ENCODE measurements around the gene ACTR6. TPM values are rescaled to one million over a fixed set of nuclear protein-coding genes. Genes with fewer than 3 reads are reported as not detected.
A peak's percentile ranks its signal among the peaks of the same experiment; 100 is the strongest.
"Not testable (repeated sequence)": the region's sequence is repeated elsewhere in the genome, so short reads cannot be mapped to it uniquely, and the experiment has no call there.

The ACTR6 gene
- polyA plus RNA-seq, 1 experiment, result 5.6 TPM

GRCh38 chr12:100225491-100225890 lies 24.9 kb downstream of the ACTR6 start:
- DNase-seq (ENCODE audit: low read depth), result no peak
- Histone ChIP-seq H3K4me3 (ENCODE audit: low read depth, low read length) (no peak overlapping the region), H3K36me3 (ENCODE audit: control insufficient read depth, insufficient read depth, low read length) (peaks cover 5% of the 10 kb centered on the region), H3K27me3 (ENCODE audit: control insufficient read depth, insufficient read depth, low read length) (no peaks in the 10 kb centered on the region)
- POLR2A ChIA-PET, result no interaction called here
- CTCF ChIA-PET, result interaction anchor here (0.6 to 5.0 kb wide), 3 partner anchors 8 to 179 kb away, joined by 3 to 26 read pairs (median 3); no protein-coding TSS in a partner anchor
- no peak for TF ChIP-seq CTCF (IDR thresholded peaks at IDR 0.05; ENCODE audit: insufficient read depth, low read depth, low read length)

GRCh38 chr12:100229036-100229635 lies 28.5 kb downstream of the ACTR6 start:
- peaks cover 2% of the 10 kb centered on the region for H3K36me3 ChIP-seq (ENCODE audit: control insufficient read depth, insufficient read depth, low read length)
- ChIA-PET POLR2A (no interaction called here), CTCF (interaction anchor here (0.5 to 1.8 kb wide), 4 partner anchors 9 to 325 kb away, joined by 3 to 7 read pairs (median 4); no protein-coding TSS in a partner anchor)
- H3K27me3 ChIP-seq (ENCODE audit: control insufficient read depth, insufficient read depth, low read length), result no peaks in the 10 kb centered on the region
- no peak overlapping the region for H3K4me3 ChIP-seq (ENCODE audit: low read depth, low read length)
- peak; percentile 17; the same call in 1 of the 2 replicates for TF ChIP-seq CTCF (IDR thresholded peaks at IDR 0.05; ENCODE audit: insufficient read depth, low read depth, low read length)
- no peak for DNase-seq (ENCODE audit: low read depth)

GRCh38 chr12:100229876-100230275 lies 29.3 kb downstream of the ACTR6 start:
- no peak overlapping the region for H3K4me3 ChIP-seq (ENCODE audit: low read depth, low read length)
- no peaks in the 10 kb centered on the region for H3K27me3 ChIP-seq (ENCODE audit: control insufficient read depth, insufficient read depth, low read length)
- no peak for DNase-seq (ENCODE audit: low read depth)
- POLR2A ChIA-PET, result no interaction called here
- peaks cover 2% of the 10 kb centered on the region for H3K36me3 ChIP-seq (ENCODE audit: control insufficient read depth, insufficient read depth, low read length)
- no peak for TF ChIP-seq CTCF (IDR thresholded peaks at IDR 0.05; ENCODE audit: insufficient read depth, low read depth, low read length)
- CTCF ChIA-PET, result interaction anchor here (0.5 to 1.8 kb wide), 3 partner anchors 144 to 324 kb away, joined by 3 to 7 read pairs (median 4); no protein-coding TSS in a partner anchor

GRCh38 chr12:100231873-100232272 lies 31.3 kb downstream of the ACTR6 start:
- H3K36me3 ChIP-seq (ENCODE audit: control insufficient read depth, insufficient read depth, low read length); POLR2A ChIA-PET: not testable (repeated sequence)

GRCh38 chr12:100234166-100234565 lies 33.6 kb downstream of the ACTR6 start:
- ChIA-PET POLR2A (no interaction called here), CTCF (interaction anchor here (0.7 to 3.8 kb wide), 7 partner anchors 10 to 321 kb away, joined by 3 to 26 read pairs (median 4); no protein-coding TSS in a partner anchor)
- Histone ChIP-seq H3K36me3 (ENCODE audit: control insufficient read depth, insufficient read depth, low read length) (no peaks in the 10 kb centered on the region), H3K27me3 (ENCODE audit: control insufficient read depth, insufficient read depth, low read length) (no peaks in the 10 kb centered on the region), H3K4me3 (ENCODE audit: low read depth, low read length) (no peak overlapping the region)
- TF ChIP-seq CTCF (IDR thresholded peaks at IDR 0.05; ENCODE audit: insufficient read depth, low read depth, low read length), result no peak
- no peak for DNase-seq (ENCODE audit: low read depth)

More at GRCh38 chr12:100231873-100232272, 31.3 kb downstream of the ACTR6 start:
- H3K27me3 ChIP-seq (ENCODE audit: control insufficient read depth, insufficient read depth, low read length); H3K4me3 ChIP-seq (ENCODE audit: low read depth, low read length); DNase-seq (ENCODE audit: low read depth): not testable (repeated sequence)
- CTCF ChIA-PET, result interaction anchor here (0.7 to 3.8 kb wide), 5 partner anchors 8 to 1421 kb away, joined by 3 to 26 read pairs (median 4); no protein-coding TSS in a partner anchor

All from BJ (cell line).